ENCODE data around the gene EWSR1.
"Not testable (repeated sequence)": the region's sequence is repeated elsewhere in the genome, so short reads cannot be mapped to it uniquely, and the experiment has no call there.

Gene EWSR1

DNA sequence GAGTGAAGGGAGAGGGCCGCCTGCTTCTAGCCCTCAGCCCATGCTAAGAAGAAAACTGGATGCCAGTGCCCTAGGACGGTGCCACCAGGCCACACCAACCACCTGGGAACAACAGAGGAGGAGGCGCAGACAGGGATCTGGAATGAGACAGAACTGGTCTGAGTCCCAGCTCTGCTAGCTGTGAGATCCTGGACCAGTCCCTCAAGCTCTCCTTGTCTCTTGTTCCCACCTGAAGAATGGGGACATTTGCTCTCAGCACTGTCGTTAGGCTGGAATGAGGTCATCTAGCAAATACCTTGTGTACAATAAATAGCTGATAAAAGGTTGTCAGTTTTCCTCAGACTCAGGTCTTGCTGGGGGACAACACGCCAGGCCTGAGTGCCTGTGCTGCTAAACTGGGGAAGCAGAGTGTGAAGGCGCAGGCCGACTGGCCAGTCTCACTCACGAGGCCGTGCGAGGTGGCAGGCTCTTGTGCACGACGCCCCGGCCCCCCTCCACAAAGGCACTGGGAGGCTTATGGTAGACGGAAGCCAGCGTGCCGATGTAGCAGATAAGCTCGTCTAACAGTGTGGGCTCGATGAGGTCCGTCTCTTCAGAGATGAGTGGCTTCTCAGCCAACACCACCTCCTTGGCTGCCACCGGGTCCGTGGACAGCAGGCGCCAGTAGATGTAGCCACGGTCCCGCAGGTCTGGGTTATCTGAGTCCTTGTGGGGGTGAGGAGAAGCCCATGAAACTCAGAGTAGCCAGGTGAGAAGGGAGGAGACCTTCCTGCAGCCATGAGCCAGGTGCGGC lies 73.2 kb downstream of the EWSR1 start:
- Histone ChIP-seq H3K4me1 (ENCODE audit: insufficient read depth, low read length) (no peaks in the 10 kb centered on the region), H3K9me3 (ENCODE audit: insufficient read depth, low read depth, low read length) (no peaks in the 10 kb centered on the region), H3K9ac (ENCODE audit: low read depth, low read length) (no peak overlapping the region), H3K36me3 (ENCODE audit: insufficient read depth, low read depth, low read length) (peaks cover 83% of the 10 kb centered on the region), H3K4me3 (ENCODE audit: low read length) (no peak overlapping the region), H3K27me3 (ENCODE audit: insufficient read depth, low read length) (no peaks in the 10 kb centered on the region), H3K27ac (ENCODE audit: low read length) (no peak overlapping the region)

DNA sequence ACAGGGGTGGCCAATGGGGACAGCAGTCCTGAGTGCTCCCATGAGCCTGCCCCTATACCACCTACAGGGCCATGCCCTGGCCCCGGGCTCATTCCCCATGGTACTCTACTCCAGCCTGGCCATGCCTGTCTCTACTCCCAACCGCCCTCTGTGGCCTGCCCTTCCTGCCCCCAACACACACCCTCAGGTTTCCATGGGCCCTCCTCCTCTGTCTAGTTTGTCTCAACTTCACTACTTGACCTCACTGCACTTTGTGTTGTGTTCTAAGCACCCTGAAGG lies 73.7 kb downstream of the EWSR1 start:
- H3K9ac ChIP-seq (ENCODE audit: low read depth, low read length) = no peak overlapping the region
- no peaks in the 10 kb centered on the region for H3K4me1 ChIP-seq (ENCODE audit: insufficient read depth, low read length)
- no peak overlapping the region for H3K4me3 ChIP-seq (ENCODE audit: low read length)
- H3K36me3 ChIP-seq (ENCODE audit: insufficient read depth, low read depth, low read length) = peaks cover 85% of the 10 kb centered on the region
- H3K27ac ChIP-seq (ENCODE audit: low read length) = no peak overlapping the region
- no peaks in the 10 kb centered on the region for H3K27me3 ChIP-seq (ENCODE audit: insufficient read depth, low read length)
- no peaks in the 10 kb centered on the region for H3K9me3 ChIP-seq (ENCODE audit: insufficient read depth, low read depth, low read length)

DNA sequence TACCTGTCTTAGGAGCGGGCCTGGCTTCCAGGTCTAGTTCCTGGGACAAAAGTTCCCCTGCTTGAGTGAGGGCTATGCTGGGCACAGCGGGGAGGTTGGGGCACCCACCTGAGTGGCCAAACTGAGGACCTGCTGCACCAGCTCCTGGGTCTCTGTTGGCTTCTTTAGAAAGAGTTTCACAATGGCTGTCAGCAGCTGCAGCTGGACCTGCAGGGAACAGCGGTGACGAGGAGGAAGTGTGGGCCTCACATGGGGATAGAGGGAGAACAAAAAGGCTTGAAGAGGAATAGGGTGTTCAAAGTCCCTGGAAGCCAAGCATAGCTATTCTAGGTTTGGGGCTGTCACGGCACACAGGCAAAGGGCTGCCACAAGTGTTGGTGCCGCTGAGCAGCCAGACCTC lies 74.1 kb downstream of the EWSR1 start:
- Histone ChIP-seq H3K4me3 (ENCODE audit: low read length) (no peak overlapping the region), H3K27ac (ENCODE audit: low read length) (no peak overlapping the region), H3K27me3 (ENCODE audit: insufficient read depth, low read length) (no peaks in the 10 kb centered on the region), H3K36me3 (ENCODE audit: insufficient read depth, low read depth, low read length) (peaks cover 85% of the 10 kb centered on the region), H3K9me3 (ENCODE audit: insufficient read depth, low read depth, low read length) (no peaks in the 10 kb centered on the region), H3K4me1 (ENCODE audit: insufficient read depth, low read length) (no peaks in the 10 kb centered on the region), H3K9ac (ENCODE audit: low read depth, low read length) (no peak overlapping the region)

DNA sequence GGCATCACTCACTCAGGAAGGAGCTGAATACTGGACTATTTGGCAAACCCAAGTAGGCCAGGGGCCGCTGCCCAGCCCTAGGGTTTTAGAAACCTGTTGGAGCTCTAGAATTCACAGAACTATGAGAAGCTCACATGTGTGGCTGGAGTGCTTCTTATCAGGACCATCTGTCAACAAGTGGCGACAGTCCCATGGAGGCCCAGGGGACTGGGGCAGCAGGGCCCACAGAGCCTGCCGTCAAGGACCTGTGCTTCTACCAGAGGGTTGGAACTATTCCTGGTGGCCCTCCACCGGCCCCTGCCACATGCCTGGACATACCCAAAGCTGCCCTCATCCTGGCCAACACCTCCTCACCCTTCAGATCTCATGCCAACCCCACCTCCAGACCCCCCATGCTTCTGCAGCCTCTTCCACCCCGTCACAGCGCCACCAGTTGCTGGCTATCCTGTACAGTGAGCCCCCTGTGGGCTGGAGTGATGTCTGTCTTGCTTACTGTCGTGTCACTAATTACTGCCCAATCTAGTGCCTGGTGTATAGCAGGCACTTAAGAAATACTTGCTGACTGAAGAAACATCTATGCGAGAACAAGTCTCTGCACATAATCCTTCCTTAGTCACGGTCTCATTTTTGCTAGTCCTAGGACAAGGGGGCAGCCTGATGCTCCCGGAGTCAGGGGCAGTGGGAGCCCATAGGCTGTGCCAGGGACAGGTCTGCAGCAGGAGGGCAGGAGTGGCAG lies 74.7 kb downstream of the EWSR1 start:
- Histone ChIP-seq H3K4me3 (ENCODE audit: low read length) (no peak overlapping the region), H3K9me3 (ENCODE audit: insufficient read depth, low read depth, low read length) (no peaks in the 10 kb centered on the region), H3K27me3 (ENCODE audit: insufficient read depth, low read length) (no peaks in the 10 kb centered on the region), H3K4me1 (ENCODE audit: insufficient read depth, low read length) (no peaks in the 10 kb centered on the region), H3K27ac (ENCODE audit: low read length) (no peak overlapping the region), H3K36me3 (ENCODE audit: insufficient read depth, low read depth, low read length) (peaks cover 89% of the 10 kb centered on the region), H3K9ac (ENCODE audit: low read depth, low read length) (no peak overlapping the region)

DNA sequence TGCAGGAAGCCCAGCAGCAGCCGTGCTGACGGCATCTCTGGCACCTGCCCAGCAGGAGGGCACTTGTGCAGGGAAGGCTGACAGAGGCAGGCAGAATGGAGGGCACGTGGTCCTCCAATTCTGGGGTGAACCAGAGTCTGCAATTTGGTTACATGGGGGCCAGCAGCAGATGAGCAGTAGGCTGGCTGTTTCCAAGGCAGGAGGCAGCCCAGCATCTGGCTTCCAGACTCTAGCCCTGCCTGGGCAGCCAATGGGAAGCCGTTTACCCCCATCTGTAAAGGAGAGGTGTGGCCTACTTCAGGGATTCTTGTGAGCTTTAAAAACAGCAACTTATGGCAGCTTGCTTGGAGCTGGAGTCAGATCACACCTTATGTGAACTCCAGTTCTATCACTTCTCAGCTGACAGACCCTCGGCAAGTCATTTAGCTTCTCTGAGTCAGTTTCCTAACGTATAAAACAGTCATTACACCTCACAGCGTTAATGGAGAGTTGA lies 75.3 kb downstream of the EWSR1 start:
- H3K27me3 ChIP-seq (ENCODE audit: insufficient read depth, low read length) = no peaks in the 10 kb centered on the region
- no peak overlapping the region for H3K4me3 ChIP-seq (ENCODE audit: low read length)
- no peaks in the 10 kb centered on the region for H3K9me3 ChIP-seq (ENCODE audit: insufficient read depth, low read depth, low read length)
- H3K36me3 ChIP-seq (ENCODE audit: insufficient read depth, low read depth, low read length) = peaks cover 89% of the 10 kb centered on the region
- H3K4me1 ChIP-seq (ENCODE audit: insufficient read depth, low read length) = no peaks in the 10 kb centered on the region
- no peak overlapping the region for H3K27ac ChIP-seq (ENCODE audit: low read length)
- H3K9ac ChIP-seq (ENCODE audit: low read depth, low read length) = no peak overlapping the region

DNA sequence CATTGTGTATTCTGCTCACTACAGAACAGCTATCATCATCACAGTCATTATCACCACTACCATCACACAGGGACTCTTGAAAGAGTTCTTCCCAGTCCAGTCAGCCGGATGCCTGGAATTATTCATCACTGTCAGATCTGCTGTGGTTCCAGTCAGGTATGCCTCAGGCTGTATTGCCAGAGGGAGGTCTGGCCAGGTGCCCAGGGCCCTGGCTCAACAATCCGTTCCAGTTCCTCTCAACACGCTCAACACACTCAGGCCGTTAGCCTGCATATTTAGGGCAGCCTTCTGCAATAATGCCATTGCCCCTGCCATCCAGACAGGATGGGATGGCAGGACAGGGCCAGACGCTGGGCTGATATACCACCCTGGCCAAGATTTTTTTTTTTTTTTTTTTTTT lies 76.1 kb downstream of the EWSR1 start:
- Histone ChIP-seq H3K9ac (ENCODE audit: low read depth, low read length) (no peak overlapping the region), H3K27me3 (ENCODE audit: insufficient read depth, low read length) (no peaks in the 10 kb centered on the region), H3K36me3 (ENCODE audit: insufficient read depth, low read depth, low read length) (peaks cover 89% of the 10 kb centered on the region), H3K4me1 (ENCODE audit: insufficient read depth, low read length) (no peaks in the 10 kb centered on the region), H3K4me3 (ENCODE audit: low read length) (no peak overlapping the region), H3K9me3 (ENCODE audit: insufficient read depth, low read depth, low read length) (no peaks in the 10 kb centered on the region), H3K27ac (ENCODE audit: low read length) (no peak overlapping the region)

DNA sequence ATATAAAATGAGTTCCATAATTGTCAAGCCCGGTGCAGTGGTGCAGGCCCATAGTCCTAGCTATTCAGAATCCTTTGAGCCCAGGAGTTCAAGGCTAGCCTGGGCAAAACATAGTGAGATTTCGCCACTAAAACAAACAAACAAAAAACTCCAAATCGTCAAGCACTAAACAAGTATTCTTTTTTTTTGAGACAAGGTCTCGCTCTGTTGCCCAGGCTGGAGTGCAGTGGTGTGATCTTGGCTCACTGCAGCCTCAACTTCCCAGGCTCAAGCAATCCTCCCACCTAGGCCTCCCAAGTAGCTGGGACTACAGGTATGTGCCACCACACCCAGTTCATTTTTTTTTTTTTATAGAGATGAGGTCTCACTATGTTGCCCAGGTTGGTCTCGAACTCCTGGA lies 76.8 kb downstream of the EWSR1 start:
- H3K4me3 ChIP-seq (ENCODE audit: low read length); H3K27ac ChIP-seq (ENCODE audit: low read length); H3K9me3 ChIP-seq (ENCODE audit: insufficient read depth, low read depth, low read length); H3K27me3 ChIP-seq (ENCODE audit: insufficient read depth, low read length); H3K4me1 ChIP-seq (ENCODE audit: insufficient read depth, low read length); H3K9ac ChIP-seq (ENCODE audit: low read depth, low read length): not testable (repeated sequence)
- H3K36me3 ChIP-seq (ENCODE audit: insufficient read depth, low read depth, low read length) = peaks cover 88% of the 10 kb centered on the region

DNA sequence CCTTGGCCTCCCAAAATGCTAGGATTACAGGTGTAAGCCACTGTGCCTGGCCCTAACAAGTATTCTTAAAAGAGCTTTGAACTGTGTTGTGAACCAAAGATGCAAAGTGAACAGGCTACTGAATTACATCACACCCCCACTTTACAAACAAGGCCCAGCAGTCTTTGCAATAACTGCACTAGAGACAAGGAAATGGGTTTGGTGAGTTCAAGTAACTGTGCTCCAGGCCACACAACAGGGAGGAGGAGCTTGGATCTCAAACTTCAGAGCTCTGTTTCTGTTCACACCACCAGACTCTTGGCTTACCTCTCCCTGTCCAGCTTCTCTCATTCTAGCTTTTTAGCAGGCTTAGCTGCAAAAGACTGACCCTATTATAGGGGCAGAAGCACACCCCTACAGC lies 77.9 kb downstream of the EWSR1 start:
- Histone ChIP-seq H3K4me3 (ENCODE audit: low read length) (no peak overlapping the region), H3K36me3 (ENCODE audit: insufficient read depth, low read depth, low read length) (peaks cover 89% of the 10 kb centered on the region), H3K27ac (ENCODE audit: low read length) (no peak overlapping the region), H3K27me3 (ENCODE audit: insufficient read depth, low read length) (no peaks in the 10 kb centered on the region), H3K9me3 (ENCODE audit: insufficient read depth, low read depth, low read length) (no peaks in the 10 kb centered on the region), H3K4me1 (ENCODE audit: insufficient read depth, low read length) (no peaks in the 10 kb centered on the region), H3K9ac (ENCODE audit: low read depth, low read length) (no peak overlapping the region)

DNA sequence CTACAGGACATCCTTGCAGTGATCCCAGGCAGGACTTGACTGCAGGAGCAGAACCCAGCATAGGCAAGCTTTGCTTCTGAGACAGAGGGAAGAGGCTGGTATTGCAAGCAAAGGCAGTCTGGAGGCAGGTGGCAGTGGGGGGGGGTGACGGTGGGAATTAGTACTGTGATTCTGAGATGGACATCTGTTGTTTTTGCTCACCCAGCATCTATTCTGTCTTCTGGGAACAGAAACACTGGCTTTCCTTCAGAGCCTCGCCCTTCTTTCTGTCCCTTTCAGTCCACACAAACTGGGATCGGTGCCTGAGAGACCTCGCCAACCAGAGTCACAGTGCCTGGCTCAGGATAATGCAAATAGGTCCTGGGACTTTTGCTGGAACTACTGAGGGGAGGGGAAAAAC lies 78.6 kb downstream of the EWSR1 start:
- H3K36me3 ChIP-seq (ENCODE audit: insufficient read depth, low read depth, low read length) = peaks cover 89% of the 10 kb centered on the region
- H3K4me3 ChIP-seq (ENCODE audit: low read length) = no peak overlapping the region
- no peaks in the 10 kb centered on the region for H3K9me3 ChIP-seq (ENCODE audit: insufficient read depth, low read depth, low read length)
- H3K4me1 ChIP-seq (ENCODE audit: insufficient read depth, low read length) = no peaks in the 10 kb centered on the region
- H3K27ac ChIP-seq (ENCODE audit: low read length) = no peak overlapping the region
- H3K27me3 ChIP-seq (ENCODE audit: insufficient read depth, low read length) = no peaks in the 10 kb centered on the region
- H3K9ac ChIP-seq (ENCODE audit: low read depth, low read length) = no peak overlapping the region

DNA sequence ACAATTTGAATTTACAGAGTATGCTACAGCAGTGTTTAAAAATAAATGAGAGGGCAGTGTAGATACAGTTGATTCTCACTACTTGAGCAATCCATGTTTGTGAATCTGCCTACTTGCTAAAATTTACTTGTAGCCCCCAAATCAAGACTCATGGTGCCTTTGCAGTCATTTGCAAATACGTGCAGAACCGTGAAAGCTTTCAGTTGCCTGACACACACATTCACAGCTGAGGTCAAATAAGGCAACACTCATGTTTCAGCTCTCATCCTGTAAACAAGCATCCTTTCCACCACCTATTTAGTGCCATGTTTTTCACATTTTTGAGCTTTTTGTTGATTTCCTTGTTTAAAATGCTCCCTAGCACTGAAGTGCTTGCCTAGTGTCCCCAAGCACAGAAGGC lies 80.0 kb downstream of the EWSR1 start:
- no peaks in the 10 kb centered on the region for H3K9me3 ChIP-seq (ENCODE audit: insufficient read depth, low read depth, low read length)
- no peak overlapping the region for H3K4me3 ChIP-seq (ENCODE audit: low read length)
- peaks cover 87% of the 10 kb centered on the region for H3K36me3 ChIP-seq (ENCODE audit: insufficient read depth, low read depth, low read length)
- no peak overlapping the region for H3K27ac ChIP-seq (ENCODE audit: low read length)
- no peaks in the 10 kb centered on the region for H3K27me3 ChIP-seq (ENCODE audit: insufficient read depth, low read length)
- no peak overlapping the region for H3K9ac ChIP-seq (ENCODE audit: low read depth, low read length)
- no peaks in the 10 kb centered on the region for H3K4me1 ChIP-seq (ENCODE audit: insufficient read depth, low read length)

DNA sequence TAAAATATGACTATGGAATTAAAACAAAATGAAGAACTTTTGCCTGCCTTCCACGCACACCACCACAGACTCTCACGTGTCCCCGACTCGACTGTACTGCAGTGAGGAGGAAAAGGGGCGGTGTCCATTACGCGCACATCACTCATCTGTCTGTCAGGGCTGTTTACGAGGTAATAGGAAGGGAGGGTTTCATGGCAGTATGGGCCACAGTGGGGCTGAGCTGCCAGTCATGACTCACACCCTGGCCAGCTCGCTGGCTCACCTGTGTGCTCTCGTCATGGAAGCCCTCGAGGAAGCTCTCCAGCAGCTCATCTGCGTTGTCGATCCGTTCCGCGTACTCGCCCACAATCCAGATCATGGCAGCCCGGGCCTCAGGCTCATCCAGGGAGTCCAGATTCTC lies 80.9 kb downstream of the EWSR1 start:
- Histone ChIP-seq H3K4me1 (ENCODE audit: insufficient read depth, low read length) (no peaks in the 10 kb centered on the region), H3K27ac (ENCODE audit: low read length) (no peak overlapping the region), H3K36me3 (ENCODE audit: insufficient read depth, low read depth, low read length) (peaks cover 88% of the 10 kb centered on the region), H3K9ac (ENCODE audit: low read depth, low read length) (no peak overlapping the region), H3K9me3 (ENCODE audit: insufficient read depth, low read depth, low read length) (no peaks in the 10 kb centered on the region), H3K4me3 (ENCODE audit: low read length) (no peak overlapping the region), H3K27me3 (ENCODE audit: insufficient read depth, low read length) (no peaks in the 10 kb centered on the region)

Data from iPS-20b (cell line).